Measurements from ENCODE around the gene LMF1.

The LMF1 gene

DNA sequence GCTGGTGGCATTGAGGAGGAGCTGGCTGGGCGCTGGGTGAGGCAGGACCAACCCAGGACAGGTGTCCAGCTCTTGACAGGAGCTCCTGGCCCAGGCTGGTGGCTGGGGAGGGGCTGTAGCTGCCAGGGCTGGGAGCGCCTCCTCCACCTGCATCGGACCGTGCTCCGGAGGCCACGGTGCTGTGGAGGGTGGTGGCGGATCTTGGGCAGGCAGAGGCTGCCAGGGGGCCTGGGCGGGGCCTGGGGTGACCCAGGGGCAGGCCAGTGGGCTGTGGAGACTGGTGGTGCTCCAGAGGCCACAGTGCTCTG is 42.8 kb upstream of the LMF1 start:
- no peak for DNase-seq (ENCODE audit: low read depth)
- no peak overlapping the region for H3K4me3 ChIP-seq (ENCODE audit: low read length)
- TF ChIP-seq CTCF (conservative IDR thresholded peaks at IDR 0.05; ENCODE audit: low read length) = no peak

DNA sequence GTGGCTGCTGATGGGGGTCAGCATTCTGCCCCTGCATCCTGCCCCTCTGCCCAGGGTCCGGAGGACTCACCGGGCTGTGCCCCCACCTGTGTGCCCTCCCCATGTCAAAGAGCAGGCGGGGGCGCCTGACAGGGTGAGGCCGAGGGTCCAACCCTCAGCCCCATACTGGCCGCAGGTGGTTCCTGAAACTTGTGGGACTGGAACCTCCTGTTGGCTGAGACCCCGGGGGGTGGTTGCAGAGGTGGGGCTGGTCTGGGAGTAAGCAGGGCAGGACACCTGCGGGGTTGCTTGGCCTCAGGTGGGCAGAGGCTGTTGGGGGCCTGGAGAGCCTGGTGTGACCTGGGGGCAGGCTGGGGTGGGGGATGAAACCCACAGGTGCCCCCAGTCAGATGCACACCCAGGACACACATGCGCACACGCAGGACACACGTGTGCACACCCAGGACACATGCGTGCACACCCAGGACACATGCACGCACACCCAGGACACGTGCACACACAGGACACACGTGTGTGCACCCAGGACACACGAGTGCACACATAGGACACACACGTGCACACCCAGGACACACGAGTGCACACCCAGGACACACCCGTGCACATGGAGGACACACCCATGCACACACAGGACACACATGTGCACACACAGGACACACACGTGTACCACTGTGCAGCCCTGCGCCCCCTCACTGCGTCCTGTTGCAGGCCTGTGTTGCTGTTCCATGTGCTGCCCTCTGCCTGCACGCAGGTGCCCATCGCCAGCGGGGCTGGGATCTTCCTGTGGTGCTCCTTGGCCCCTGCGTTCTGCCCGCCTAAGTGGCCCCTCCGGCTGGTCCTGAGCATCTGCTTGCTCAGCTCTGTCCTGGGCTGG is 42.2 kb upstream of the LMF1 start:
- no peak for TF ChIP-seq CTCF (conservative IDR thresholded peaks at IDR 0.05; ENCODE audit: low read length)
- no peak for DNase-seq (ENCODE audit: low read depth)
- no peak overlapping the region for H3K4me3 ChIP-seq (ENCODE audit: low read length)

DNA sequence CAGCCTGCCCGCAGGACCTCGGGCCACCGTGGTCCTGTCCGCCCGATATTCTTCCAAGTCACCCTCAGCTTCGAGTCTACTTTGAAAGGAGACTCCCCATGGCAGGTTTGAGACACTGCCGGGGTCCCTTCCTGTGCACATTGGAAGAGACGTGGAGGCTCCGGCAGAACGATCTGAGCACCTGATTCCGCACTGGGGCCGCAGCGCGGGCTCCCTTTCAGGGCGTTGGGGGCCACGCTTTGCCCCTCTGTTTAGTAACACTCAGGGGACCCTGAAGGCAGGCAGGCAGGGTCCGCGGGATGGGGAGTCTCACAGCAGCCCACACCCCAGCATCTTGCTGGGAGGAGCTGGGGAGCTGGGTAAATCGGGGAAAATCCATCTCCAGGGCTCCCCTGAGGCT is 41.4 kb upstream of the LMF1 start:
- no peak for DNase-seq (ENCODE audit: low read depth)
- no peak overlapping the region for H3K4me3 ChIP-seq (ENCODE audit: low read length)
- TF ChIP-seq CTCF (conservative IDR thresholded peaks at IDR 0.05; ENCODE audit: low read length) = no peak

DNA sequence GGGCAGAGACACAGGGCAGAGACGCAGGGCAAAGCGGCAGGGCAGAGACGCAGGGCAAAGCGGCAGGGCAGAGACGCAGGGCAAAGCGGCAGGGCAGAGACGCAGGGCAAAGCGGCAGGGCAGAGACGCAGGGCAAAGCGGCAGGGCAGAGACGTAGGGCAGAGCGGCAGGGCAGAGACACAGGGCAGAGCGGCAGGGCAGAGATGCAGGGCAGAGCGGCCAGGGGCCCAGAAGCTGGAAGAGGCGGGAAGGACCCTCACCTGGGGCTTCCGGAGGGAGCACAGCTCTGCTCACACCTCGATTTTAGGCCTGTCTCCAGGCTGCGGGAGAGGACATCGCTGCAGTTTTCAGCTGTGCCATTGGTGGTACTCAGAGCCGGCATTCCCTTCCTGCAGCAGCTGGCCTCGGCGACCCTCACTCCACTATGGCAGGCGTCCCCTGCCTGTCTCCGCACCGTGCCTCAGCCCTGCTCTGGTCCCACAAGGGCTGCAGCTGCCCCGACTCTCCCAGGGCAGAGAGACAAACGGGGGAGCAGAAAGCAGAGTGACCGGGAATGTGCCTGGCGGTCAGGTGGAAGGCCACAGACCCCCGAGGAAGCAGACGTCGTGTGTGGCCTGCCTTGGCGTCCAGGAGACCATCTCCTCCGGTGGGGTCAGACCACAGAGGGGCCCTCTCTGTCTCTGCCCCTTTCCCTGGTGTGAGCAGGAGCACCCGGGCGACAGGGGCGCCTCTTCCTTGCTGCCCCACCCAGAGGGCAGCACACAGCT is 40.7 kb upstream of the LMF1 start:
- no peak overlapping the region for H3K4me3 ChIP-seq (ENCODE audit: low read length)
- no peak for TF ChIP-seq CTCF (conservative IDR thresholded peaks at IDR 0.05; ENCODE audit: low read length)
- no peak for DNase-seq (ENCODE audit: low read depth)

- TF ChIP-seq CTCF (conservative IDR thresholded peaks at IDR 0.05; ENCODE audit: low read length) = no peak
- DNase-seq (ENCODE audit: low read depth) = no peak
- H3K4me3 ChIP-seq (ENCODE audit: low read length) = no peak overlapping the region
Observed at GRCh38 chr16:1010815-1011214, 40.0 kb upstream of the LMF1 start.

- no peak for TF ChIP-seq CTCF (conservative IDR thresholded peaks at IDR 0.05; ENCODE audit: low read length)
- no peak overlapping the region for H3K4me3 ChIP-seq (ENCODE audit: low read length)
- DNase-seq (ENCODE audit: low read depth) = no peak
Observed at GRCh38 chr16:1010251-1010650, 39.5 kb upstream of the LMF1 start.

Data from AG10803 (cell line).